Measurements from ENCODE around the gene OR56A5. TPM values are rescaled to one million over a fixed set of nuclear protein-coding genes. Genes with fewer than 3 reads are reported as not detected.

Gene OR56A5
- total RNA-seq, 3 donors from 2014 or later, result not detected

DNA sequence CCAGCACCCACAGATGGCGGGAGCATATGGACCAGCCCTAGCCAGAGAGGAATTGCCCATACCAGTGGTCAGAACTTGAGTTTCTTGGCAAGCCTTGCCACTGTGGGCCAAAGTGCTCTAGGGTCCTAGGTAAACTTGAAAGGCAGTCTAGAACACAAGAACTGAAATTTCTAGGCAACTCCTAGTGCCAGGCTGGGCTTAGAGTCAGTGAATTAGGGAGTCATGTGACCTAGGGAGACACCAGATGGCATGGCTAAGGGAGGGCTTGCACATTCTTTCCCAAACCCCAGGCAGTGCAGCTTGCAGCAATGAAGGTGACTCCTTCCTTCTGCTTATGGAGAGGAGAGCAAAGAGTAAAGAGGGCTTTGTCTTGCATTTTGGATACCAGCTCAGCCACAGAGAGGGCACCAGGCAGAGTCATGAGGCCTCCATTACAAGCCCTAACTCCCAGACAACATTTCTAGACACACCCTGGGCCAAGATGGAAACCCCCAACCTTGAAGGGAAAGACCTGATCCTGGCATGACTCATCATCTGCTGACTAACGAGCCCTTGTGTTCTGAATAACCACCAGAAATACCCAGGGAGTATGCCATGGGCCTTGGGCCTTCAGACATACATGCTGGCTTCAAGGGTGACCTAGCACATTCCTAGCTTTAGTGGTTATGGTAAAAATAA, 45.4 kb downstream of the OR56A5 start:
- no peaks in the 10 kb centered on the region for H3K36me3 ChIP-seq
- intact Hi-C loops (cut with DNase I; ENCODE audit: low total_unique reads), result no loop called here
- peaks cover 9 to 14% of the 10 kb centered on the region in 2 donors for H3K9me3 ChIP-seq

More for the DNA sequence above, 45.4 kb downstream of the OR56A5 start:
- Histone ChIP-seq H3K4me1 (no peaks in the 10 kb centered on the region), H3K27ac (no peak overlapping the region), H3K27me3 (no peaks in the 10 kb centered on the region), H3K4me3 (no peak overlapping the region)
- DNase-seq (ENCODE audit: low spot score in 2 of 2), result no peak
- no peak for TF ChIP-seq POLR2AphosphoS5 (IDR thresholded peaks at IDR 0.05)
- TF ChIP-seq POLR2A (IDR thresholded peaks at IDR 0.05), result no peak
- TF ChIP-seq, protein P1, sequence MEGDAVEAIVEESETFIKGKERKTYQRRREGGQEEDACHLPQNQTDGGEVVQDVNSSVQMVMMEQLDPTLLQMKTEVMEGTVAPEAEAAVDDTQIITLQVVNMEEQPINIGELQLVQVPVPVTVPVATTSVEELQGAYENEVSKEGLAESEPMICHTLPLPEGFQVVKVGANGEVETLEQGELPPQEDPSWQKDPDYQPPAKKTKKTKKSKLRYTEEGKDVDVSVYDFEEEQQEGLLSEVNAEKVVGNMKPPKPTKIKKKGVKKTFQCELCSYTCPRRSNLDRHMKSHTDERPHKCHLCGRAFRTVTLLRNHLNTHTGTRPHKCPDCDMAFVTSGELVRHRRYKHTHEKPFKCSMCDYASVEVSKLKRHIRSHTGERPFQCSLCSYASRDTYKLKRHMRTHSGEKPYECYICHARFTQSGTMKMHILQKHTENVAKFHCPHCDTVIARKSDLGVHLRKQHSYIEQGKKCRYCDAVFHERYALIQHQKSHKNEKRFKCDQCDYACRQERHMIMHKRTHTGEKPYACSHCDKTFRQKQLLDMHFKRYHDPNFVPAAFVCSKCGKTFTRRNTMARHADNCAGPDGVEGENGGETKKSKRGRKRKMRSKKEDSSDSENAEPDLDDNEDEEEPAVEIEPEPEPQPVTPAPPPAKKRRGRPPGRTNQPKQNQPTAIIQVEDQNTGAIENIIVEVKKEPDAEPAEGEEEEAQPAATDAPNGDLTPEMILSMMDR (IDR thresholded peaks at IDR 0.05), result no peak

Other genes starting within 250 kb of the OR56A5 start
- gene OR56B1, start 232.0 kb downstream of the OR56A5 start, total RNA-seq, result under 1 TPM in 1 of 3 donors, not detected in 2; 0.44 TPM
- gene OR52N4, start 214.3 kb downstream of the OR56A5 start, total RNA-seq, result not detected
- under 1 TPM in 1 of 3 donors, not detected in 2; 0.29 TPM for gene OR52N5, start 185.1 kb downstream of the OR56A5 start, total RNA-seq
- under 1 TPM in 2 of 3 donors, not detected in 1; under 0.01 to 0.73 TPM for gene OR52N1, start 177.2 kb downstream of the OR56A5 start, total RNA-seq
- not detected for gene OR52N2, start 159.6 kb downstream of the OR56A5 start, total RNA-seq
- not detected for gene OR52E6, start 126.6 kb downstream of the OR56A5 start, total RNA-seq
- not detected for gene OR52E8, start 110.8 kb downstream of the OR56A5 start, total RNA-seq
- gene OR52E4, start 87.9 kb downstream of the OR56A5 start, total RNA-seq, result not detected
- not detected for gene OR52E5, start 75.3 kb downstream of the OR56A5 start, total RNA-seq
- gene OR56A3, start 26.2 kb downstream of the OR56A5 start, total RNA-seq, result not detected
- gene OR52L1, start 18.5 kb upstream of the OR56A5 start, total RNA-seq, result not detected
- not detected for gene OR56A4, start 38.5 kb upstream of the OR56A5 start, total RNA-seq
- not detected for gene OR56A1, start 62.3 kb upstream of the OR56A5 start, total RNA-seq
- gene OR56B4, start 139.2 kb upstream of the OR56A5 start, total RNA-seq, result not detected
- gene OR52B2, start 201.8 kb upstream of the OR56A5 start, total RNA-seq, result under 1 TPM in 1 of 3 donors, not detected in 2; 0.33 TPM
- not detected for gene OR52W1, start 230.7 kb upstream of the OR56A5 start, total RNA-seq
- gene C11orf42, start 237.1 kb upstream of the OR56A5 start, total RNA-seq, result not detected